Mucosa of rectum (tissue), 2 donors: Measurements from ENCODE around the gene TMEM44.

Source experiments
- H3K27ac ChIP-seq, 2 donors: one replicate each; pipeline ENCODE4 v1.7.0; 2013; ENCODE audit warnings: inconsistent platforms in 2 of 2, low read depth in 2 of 2, low read length in 2 of 2
- H3K27me3 ChIP-seq, 2 donors: one replicate each; pipeline ENCODE4 v1.7.0; 2013; ENCODE audit warnings: low read length in 2 of 2; ENCODE audit not compliant: control insufficient read depth in 2 of 2, insufficient read depth in 2 of 2
- H3K36me3 ChIP-seq, 2 donors: one replicate each; pipeline ENCODE4 v1.7.0; 2013; ENCODE audit warnings: low read length in 2 of 2; ENCODE audit not compliant: control insufficient read depth in 2 of 2, insufficient read depth in 2 of 2
- H3K4me1 ChIP-seq, 2 donors: one replicate each; pipeline ENCODE4 v1.7.0; 2013; ENCODE audit warnings: low read length in 2 of 2, mild to moderate bottlenecking in 1 of 2; ENCODE audit not compliant: control insufficient read depth in 2 of 2, insufficient read depth in 2 of 2
- H3K4me3 ChIP-seq, 2 donors: one replicate each; pipeline ENCODE4 v1.7.0; 2013; ENCODE audit warnings: low read length in 2 of 2
- H3K9ac ChIP-seq, 2 donors: one replicate each; pipeline ENCODE4 v1.7.0; 2013; ENCODE audit warnings: low read length in 2 of 2, low read depth in 1 of 2, mild to moderate bottlenecking in 1 of 2
- H3K9me3 ChIP-seq, 2 donors: one replicate each; pipeline ENCODE4 v1.7.0; 2013; ENCODE audit warnings: low read length in 2 of 2; ENCODE audit not compliant: control insufficient read depth in 2 of 2
- donor health status: healthy.
- donor health status: Normal muscosa, but diverticular disease.

The TMEM44 gene

GRCh38 chr3:194604126-194604525 is 29.1 kb downstream of the TMEM44 start:
- H3K36me3 ChIP-seq, result peaks cover 9 to 25% of the 10 kb centered on the region in 2 donors
- H3K4me1 ChIP-seq, result no peaks in the 10 kb centered on the region
- no peaks in the 10 kb centered on the region for H3K27me3 ChIP-seq
- no peak overlapping the region for H3K27ac ChIP-seq
- no peaks in the 10 kb centered on the region for H3K9me3 ChIP-seq
- no peak overlapping the region for H3K4me3 ChIP-seq
- H3K9ac ChIP-seq, result no peak overlapping the region

- Histone ChIP-seq H3K9ac (no peak overlapping the region), H3K4me1 (no peaks in the 10 kb centered on the region), H3K27me3 (no peaks in the 10 kb centered on the region), H3K36me3 (peaks cover 16 to 24% of the 10 kb centered on the region in 2 donors), H3K27ac (no peak overlapping the region), H3K9me3 (no peaks in the 10 kb centered on the region), H3K4me3 (no peak overlapping the region)
These were observed 30.5 kb downstream of the TMEM44 start for GRCh38 chr3:194602669-194603171.

GRCh38 chr3:194598771-194599557 is 34.3 kb downstream of the TMEM44 start:
- Histone ChIP-seq H3K9me3 (no peaks in the 10 kb centered on the region), H3K4me1 (no peaks in the 10 kb centered on the region), H3K9ac (no peak overlapping the region), H3K27ac (no peak overlapping the region), H3K27me3 (no peaks in the 10 kb centered on the region), H3K36me3 (peaks cover 10 to 16% of the 10 kb centered on the region in 2 donors), H3K4me3 (no peak overlapping the region)

GRCh38 chr3:194596906-194597305 is 36.3 kb downstream of the TMEM44 start:
- Histone ChIP-seq H3K4me1 (no peaks in the 10 kb centered on the region), H3K9ac (no peak overlapping the region), H3K27ac (no peak overlapping the region), H3K4me3 (no peak overlapping the region), H3K9me3 (no peaks in the 10 kb centered on the region), H3K27me3 (no peaks in the 10 kb centered on the region), H3K36me3 (peaks cover 7 to 9% of the 10 kb centered on the region in 2 donors)

GRCh38 chr3:194592798-194593752 is 40.1 kb downstream of the TMEM44 start:
- H3K9ac ChIP-seq, result no peak overlapping the region
- no peaks in the 10 kb centered on the region for H3K9me3 ChIP-seq

GRCh38 chr3:194588741-194589140 is 44.5 kb downstream of the TMEM44 start:
- Histone ChIP-seq H3K36me3 (peaks cover 24 to 30% of the 10 kb centered on the region in 2 donors), H3K4me1 (peaks cover 7 to 8% of the 10 kb centered on the region in 2 donors)

More at GRCh38 chr3:194592798-194593752, 40.1 kb downstream of the TMEM44 start:
- Histone ChIP-seq H3K36me3 (peaks cover 12 to 20% of the 10 kb centered on the region in 2 donors), H3K4me3 (no peak overlapping the region), H3K27me3 (no peaks in the 10 kb centered on the region), H3K4me1 (no peaks in the 10 kb centered on the region), H3K27ac (no peak overlapping the region)

GRCh38 chr3:194588236-194588635 is 45.0 kb downstream of the TMEM44 start:
- Histone ChIP-seq H3K9me3 (no peaks in the 10 kb centered on the region), H3K36me3 (peaks cover 24 to 30% of the 10 kb centered on the region in 2 donors), H3K27me3 (no peaks in the 10 kb centered on the region), H3K27ac (no peak overlapping the region), H3K4me1 (peaks cover 7 to 8% of the 10 kb centered on the region in 2 donors), H3K9ac (no peak overlapping the region), H3K4me3 (no peak overlapping the region)

More at GRCh38 chr3:194588741-194589140, 44.5 kb downstream of the TMEM44 start:
- H3K9ac ChIP-seq, result no peak overlapping the region
- H3K4me3 ChIP-seq, result no peak overlapping the region
- H3K9me3 ChIP-seq, result no peaks in the 10 kb centered on the region
- no peak overlapping the region for H3K27ac ChIP-seq
- H3K27me3 ChIP-seq, result no peaks in the 10 kb centered on the region

GRCh38 chr3:194587438-194587931 is 45.7 kb downstream of the TMEM44 start:
- Histone ChIP-seq H3K4me1 (peaks cover 7 to 8% of the 10 kb centered on the region in 2 donors), H3K9me3 (no peaks in the 10 kb centered on the region), H3K27me3 (no peaks in the 10 kb centered on the region), H3K9ac (no peak overlapping the region), H3K4me3 (no peak overlapping the region), H3K27ac (no peak overlapping the region), H3K36me3 (peaks cover 24 to 30% of the 10 kb centered on the region in 2 donors)

GRCh38 chr3:194586836-194587235 is 46.4 kb downstream of the TMEM44 start:
- H3K4me3 ChIP-seq, result no peak overlapping the region
- no peaks in the 10 kb centered on the region for H3K9me3 ChIP-seq
- H3K36me3 ChIP-seq, result peaks cover 24 to 30% of the 10 kb centered on the region in 2 donors
- no peaks in the 10 kb centered on the region for H3K27me3 ChIP-seq
- H3K27ac ChIP-seq, result no peak overlapping the region
- H3K4me1 ChIP-seq, result peaks cover 7 to 8% of the 10 kb centered on the region in 2 donors
- no peak overlapping the region for H3K9ac ChIP-seq
